CD4-positive, alpha-beta T cell treated with Interleukin-4 for 4 hours (primary cell): ENCODE measurements around the gene GPR82.

ENCODE experiments used
- DNase-seq: peaks from one replicate; pipeline ENCODE4 v3.0.0-alpha.2; 2020

Gene GPR82

GRCh38 chrX:41720125-41720779, 3.7 kb upstream of the GPR82 start:
- peak; percentile 50 for DNase-seq

- DNase-seq, result no peak
Observed at GRCh38 chrX:41721590-41721989, 2.4 kb upstream of the GPR82 start.

DNA sequence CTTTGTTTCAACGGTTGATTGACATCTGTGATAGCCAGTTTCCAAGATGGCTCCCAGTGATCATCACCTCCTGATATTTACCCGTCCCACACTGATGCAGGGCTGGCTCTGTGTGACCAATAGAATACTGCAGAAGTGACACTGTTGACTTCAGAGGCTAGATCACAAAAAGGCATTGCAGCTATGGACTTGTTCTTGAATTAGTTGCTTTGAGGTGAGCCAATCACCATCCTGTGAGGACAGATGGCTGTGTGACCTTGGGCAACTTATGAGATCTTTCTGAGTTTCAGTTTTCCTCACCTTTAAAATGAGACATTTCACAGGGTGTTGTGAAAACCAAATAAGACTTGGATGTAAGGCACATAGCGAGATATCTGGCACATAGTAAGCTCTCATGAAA, 1.8 kb upstream of the GPR82 start:
- DNase-seq, result no peak

DNA sequence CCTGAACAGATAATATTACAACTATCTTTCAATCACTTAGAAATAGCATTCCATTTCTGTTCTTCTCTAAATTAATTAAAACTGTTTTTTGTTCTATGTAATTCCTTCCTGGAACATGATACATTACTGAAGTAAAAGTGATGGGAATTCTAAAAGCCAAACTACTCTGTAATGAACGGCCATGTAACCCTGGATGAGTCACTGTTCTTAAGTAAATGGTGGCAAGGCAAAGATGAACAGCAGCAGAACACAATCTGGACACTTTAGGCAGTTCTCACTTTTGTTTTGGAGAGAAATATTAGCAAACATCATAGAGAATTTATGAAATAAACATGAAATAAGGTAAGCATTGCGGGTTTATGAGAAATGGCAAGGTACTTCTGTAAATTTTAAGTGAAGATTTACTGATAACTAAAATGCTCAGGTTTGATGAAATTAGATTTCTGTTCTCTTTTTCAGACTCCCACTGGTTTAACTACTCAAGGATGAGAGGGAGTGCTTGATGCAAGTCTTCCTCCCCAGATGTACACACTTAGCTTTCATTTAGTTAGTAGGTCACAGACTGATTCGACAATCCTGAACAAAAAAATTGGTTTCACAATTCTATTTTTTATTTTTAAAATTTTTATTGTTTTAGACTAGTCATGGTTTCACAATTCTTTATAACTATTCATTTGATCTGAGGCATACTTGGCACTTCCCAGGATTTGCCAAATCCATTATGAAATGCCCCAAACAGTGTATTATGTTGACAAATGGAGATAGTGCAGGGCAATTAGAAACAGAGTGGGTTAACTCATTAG, 964 bp upstream of the GPR82 start:
- DNase-seq, result no peak

GRCh38 chrX:41728125-41728524, 4.1 kb downstream of the GPR82 start:
- DNase-seq, result no peak

- DNase-seq, result no peak
Observed at GRCh38 chrX:41730081-41730480, 6.1 kb downstream of the GPR82 start.

DNA sequence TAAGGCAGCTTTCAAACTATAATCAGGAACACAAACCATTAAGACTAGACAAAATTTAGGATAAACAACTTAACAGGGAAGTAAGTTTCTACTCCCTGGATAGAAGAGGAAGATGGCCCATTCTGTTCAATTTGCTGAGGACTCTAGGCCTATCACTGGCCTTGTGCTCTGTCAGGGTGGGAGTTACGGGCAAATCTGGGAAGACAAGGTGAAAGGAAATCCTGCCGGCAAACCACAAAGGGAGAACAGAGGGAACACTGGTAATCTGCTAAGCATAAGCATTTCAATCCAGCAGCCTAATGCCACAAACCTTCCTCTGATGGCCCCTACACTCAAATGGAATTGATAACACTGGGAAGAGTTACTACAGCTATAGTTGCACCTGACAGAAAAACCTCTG, 8.3 kb downstream of the GPR82 start:
- no peak for DNase-seq

DNA sequence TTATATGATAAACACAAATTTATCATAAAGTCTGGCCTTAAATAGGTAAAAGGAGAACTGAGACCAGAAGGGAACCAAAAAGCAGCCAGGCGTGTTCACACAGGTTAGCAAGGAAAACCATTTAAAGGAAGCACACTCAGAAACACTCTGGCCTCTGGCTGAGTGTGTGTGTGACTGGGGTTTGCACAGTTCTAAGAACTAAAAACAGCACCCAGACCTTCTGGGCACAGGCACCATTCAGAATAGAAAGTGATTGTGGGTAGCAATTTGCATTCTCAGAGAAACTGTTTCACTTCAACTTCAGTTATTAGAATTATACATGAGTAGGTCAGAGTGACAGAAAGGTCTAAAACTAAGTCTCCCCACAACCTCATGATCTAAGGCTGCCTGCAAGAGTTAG, 10.0 kb downstream of the GPR82 start:
- no peak for DNase-seq

DNA sequence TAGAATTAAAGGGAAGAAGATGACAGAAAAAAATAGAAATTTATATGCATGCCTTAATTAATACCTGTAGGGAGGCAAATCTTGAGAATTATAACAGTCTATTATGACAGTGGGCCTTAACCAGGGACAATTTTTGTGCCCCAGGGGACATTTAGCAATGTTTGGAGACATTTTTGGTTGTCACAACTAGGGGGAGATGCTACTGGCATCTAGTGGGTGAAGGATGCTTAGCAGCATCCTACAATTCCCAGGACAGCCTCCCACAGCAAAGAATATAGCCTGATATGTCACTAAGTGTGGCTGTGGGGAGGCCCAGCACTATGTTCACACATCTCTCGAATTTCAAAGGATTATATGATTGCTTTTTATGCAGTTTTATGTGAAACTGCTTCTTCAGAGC, 10.5 kb downstream of the GPR82 start:
- no peak for DNase-seq

- peak; percentile 17 for DNase-seq
Observed at GRCh38 chrX:41737065-41737464, 13.1 kb downstream of the GPR82 start.

DNA sequence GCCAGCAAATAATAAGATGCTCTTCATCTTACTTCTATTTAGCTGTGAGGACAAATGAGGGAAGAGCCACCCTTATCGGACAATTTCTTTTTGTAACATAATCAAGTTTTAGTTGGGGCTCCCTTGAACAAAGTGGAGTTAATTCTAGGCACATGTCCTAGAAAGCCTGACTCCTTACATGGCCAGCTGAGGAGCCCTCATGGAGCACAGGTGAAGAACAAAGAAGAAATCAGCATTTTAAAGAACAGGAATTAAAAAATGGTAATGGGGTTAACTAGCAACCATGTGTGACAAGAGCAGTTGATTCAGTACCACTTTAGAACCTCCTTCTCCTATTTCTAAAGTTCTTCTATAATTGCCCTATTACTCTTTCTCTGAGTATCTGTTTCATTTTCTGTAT, 15.9 kb downstream of the GPR82 start:
- DNase-seq, result no peak

GRCh38 chrX:41750716-41751115, 26.7 kb downstream of the GPR82 start:
- no peak for DNase-seq

DNA sequence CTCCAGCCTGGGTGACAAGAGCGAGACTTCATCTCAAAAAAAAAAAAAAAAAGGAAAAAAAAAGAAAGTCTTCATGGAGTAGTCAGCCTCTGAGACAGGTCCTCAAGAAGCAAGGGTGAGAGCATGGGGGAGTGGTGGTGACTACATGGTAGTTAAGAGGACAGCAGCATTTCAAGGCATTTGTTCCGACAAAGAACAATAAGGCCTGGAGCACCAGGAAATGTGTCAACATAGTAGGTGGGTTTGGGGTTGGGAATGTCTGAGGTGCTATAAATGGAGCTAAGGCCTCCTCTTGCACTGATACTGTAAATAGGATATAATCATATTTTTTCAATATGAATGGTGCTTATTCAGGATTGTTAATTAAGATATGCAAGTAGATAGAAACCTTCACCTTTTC, 34.4 kb downstream of the GPR82 start:
- no peak for DNase-seq

GRCh38 chrX:41759817-41760216, 35.8 kb downstream of the GPR82 start:
- peak; percentile 18 for DNase-seq

- no peak for DNase-seq
Observed at GRCh38 chrX:41761169-41761568, 37.2 kb downstream of the GPR82 start.

DNA sequence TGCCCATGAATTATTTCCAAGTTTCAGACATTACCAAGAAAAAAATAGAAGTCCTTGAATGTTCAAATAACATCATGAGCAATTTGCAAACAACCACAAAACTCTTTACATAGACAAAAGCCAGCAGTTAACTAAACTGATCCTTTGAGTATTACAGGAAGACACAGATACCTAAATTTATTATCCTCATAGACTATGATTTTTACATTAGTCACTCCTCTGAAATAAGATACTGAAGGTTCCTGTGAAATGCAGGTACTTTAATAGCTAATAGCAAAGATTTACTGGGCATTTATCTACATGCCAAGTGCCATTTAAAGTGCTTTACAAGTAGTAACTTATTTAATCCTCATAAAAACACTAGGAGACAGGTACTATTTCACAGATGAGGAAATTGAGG, 37.7 kb downstream of the GPR82 start:
- no peak for DNase-seq

DNA sequence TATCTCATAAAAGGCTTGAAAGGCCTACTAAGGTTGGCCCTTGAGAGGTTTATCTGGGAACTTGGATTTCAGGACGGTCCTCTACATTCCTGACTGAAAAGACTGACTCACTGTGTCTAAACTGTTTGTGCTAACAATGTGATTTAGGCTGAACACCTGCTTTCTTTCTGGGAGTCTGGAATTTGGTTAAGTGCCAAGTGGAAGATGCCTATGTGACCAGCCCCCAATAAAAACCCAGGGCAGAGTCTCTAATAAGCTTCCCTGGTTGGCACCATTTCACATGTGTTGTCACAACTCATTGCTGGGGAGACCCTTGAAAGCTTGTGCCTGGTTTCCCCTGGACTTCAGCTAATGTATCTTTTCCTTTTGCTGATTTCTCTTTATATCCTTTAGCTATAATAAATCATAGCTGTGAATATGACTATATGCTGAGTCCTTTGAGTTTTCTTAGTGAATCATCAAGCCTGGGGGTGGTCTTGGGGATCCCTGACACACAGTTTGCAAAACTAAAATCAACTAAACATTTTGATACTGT, 55.1 kb downstream of the GPR82 start:
- DNase-seq, result no peak
